MG63 (cell line): ENCODE data around the gene PAGR1. TPM values are rescaled to one million over a fixed set of nuclear protein-coding genes. Genes with fewer than 3 reads are reported as not detected.

Experiments used
- DNase-seq: peaks from one replicate; pipeline ENCODE4 v3.0.0-alpha.2; 2020
- H3K27me3 ChIP-seq: fragments of 250-450 bp; sonication (Bioruptor Pico); 2 replicates; pipeline ENCODE4 v1.5.1; 2020; ENCODE audit warnings: mild to moderate bottlenecking, moderate library complexity
- H3K36me3 ChIP-seq: fragments of 250-450 bp; sonication (Bioruptor Pico); 2 replicates; pipeline ENCODE4 v1.5.1; 2020; ENCODE audit warnings: mild to moderate bottlenecking, moderate library complexity
- H3K4me3 ChIP-seq: fragments of 250-450 bp; sonication (Bioruptor Pico); 2 replicates; pipeline ENCODE4 v1.5.1; 2020; ENCODE audit warnings: mild to moderate bottlenecking, moderate library complexity
- H3K9me3 ChIP-seq: fragments of 250-450 bp; sonication (Bioruptor Pico); 2 replicates; pipeline ENCODE4 v1.5.1; 2020; ENCODE audit warnings: mild to moderate bottlenecking, moderate library complexity
- total RNA-seq: library from RNA; depleted of rRNA; stranded (reverse); fragments of >200 nt; shearing (Covaris generic); gene quantifications from 2 replicates; pipeline ENCODE4 v1.2.3, GENCODE V29; 2014; ENCODE audit warnings: low replicate concordance

PAGR1 gene
- total RNA-seq, 1 experiment from 2014 or later = 113 TPM

DNA sequence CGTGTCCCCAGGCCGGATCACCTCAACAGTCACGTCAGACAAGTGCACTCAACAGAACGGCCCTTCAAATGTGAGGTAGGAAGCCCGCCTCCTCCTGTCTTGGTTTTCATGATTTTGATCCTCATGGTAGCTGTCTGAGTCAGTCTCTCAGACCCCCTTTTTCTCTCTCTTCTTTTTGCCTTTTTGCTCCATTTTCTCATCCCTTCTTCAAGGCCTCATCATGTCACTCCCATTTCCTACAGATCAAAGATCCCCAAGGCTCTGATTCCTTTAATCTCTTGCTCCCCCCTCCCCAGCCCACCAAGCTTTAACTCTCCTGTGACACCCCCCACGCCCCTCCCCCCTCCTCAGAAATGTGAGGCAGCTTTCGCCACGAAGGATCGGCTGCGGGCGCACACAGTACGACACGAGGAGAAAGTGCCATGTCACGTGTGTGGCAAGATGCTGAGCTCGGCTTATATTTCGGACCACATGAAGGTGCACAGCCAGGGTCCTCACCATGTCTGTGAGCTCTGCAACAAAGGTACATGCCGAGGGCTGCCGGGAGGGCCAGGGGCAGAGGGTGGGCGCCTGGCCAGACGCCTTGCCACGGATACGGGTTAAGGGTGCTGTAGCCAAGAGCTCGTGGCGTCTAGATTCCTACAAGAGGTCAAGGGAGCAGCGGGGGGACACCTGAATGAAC is 7.6 kb upstream of the PAGR1 start:
- H3K36me3 ChIP-seq = peaks cover 43% of the 10 kb centered on the region
- DNase-seq = no peak

DNA sequence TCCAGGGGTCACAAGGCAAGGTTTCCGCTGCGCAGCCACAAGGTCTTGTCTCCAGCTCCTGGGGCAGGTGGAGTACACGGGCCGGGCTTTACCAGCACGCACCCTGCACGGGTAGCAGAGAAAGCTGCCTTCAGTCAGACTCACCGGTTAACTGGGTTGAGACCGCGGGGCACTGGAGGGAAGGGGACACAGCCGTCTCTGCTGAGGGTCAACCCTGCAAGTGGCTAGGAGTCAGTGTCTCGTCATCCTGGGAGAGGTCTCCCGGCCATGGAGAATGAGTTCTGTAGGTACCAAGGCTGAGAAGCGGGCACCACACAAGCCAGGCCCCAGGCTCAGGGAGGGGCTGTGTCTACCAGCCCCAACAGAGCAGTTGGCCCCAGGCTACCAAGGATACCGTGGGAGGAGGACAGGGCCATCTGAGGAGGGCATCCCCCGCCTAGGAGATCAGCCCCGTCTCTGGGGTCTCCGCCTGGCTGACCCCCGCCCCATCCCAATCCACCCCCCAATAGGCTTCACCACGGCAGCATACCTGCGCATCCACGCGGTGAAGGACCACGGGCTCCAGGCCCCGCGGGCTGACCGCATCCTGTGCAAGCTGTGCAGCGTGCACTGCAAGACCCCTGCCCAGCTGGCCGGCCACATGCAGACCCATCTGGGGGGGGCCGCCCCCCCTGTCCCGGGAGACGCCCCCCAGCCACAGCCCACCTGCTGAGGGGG is 6.8 kb upstream of the PAGR1 start:
- Histone ChIP-seq H3K27me3 (no peaks in the 10 kb centered on the region), H3K36me3 (peaks cover 39% of the 10 kb centered on the region), H3K9me3 (no peaks in the 10 kb centered on the region), H3K4me3 (peak overlapping the region; percentile 72)
- DNase-seq = no peak

More for the DNA sequence above, 7.6 kb upstream of the PAGR1 start:
- Histone ChIP-seq H3K4me3 (peak overlapping the region; percentile 72), H3K27me3 (no peaks in the 10 kb centered on the region), H3K9me3 (no peaks in the 10 kb centered on the region)

DNA sequence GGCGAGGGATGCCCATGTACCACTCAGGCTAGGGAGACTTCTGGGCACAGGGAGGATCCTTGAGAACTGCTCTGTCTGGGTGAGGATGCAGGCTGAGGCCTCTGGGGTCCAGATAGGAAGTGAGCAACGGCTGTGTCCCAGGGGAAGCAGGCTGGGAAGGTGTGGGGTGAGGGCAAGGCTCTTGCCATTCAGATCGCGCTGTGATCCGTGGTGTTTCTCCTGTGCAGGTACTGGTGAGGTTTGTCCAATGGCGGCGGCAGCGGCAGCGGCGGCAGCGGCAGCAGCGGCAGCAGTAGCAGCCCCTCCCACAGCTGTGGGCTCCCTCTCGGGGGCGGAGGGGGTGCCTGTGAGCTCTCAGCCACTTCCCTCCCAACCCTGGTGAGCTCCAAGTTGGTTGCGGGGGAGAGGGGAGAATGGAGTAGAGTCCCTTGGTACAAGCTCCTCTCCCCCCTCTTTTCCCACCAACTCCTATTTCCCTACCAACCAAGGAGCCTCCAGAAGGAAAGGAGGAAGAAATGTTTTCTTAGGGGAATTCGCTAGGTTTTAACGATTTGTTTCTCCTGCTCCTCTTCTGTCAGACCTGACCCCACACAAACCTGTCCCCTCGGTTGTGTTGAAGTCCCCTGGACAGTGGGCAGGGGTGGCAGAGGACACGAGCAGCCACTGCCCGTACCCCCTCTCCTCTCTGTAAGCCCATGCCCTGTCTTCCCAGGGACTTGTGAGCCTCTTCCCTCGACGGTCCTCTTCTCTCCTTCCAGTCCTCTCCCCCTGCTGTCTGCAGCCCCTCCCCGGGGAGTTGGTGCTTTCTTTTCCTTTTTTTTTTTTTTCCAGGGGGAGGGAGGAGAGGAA is 5.9 kb upstream of the PAGR1 start:
- DNase-seq = peak; percentile 36
- Histone ChIP-seq H3K4me3 (no peak overlapping the region), H3K36me3 (peaks cover 36% of the 10 kb centered on the region), H3K27me3 (no peaks in the 10 kb centered on the region), H3K9me3 (no peaks in the 10 kb centered on the region)

DNA sequence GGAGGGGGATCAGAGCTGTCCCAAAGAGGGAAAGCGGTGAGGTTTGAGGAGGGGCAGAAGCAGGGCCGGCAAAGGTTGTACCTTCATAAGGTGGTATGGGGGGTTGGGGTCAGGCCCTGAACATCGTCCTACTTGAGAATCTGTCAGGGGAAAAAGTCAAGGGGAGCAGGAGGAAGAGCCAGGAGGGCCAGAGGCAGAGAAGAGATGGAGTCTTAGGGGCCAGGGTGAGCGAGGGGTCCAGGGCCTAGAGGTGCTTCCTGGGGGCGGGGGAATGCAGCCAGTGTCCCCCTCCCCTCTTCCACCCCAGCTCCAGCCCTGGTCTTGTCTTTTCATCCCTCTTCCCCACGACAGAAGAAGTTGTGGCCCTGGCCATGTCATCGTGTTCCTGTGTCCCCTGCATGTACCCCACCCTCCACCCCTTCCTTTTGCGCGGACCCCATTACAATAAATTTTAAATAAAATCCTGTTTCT is 5.2 kb upstream of the PAGR1 start:
- Histone ChIP-seq H3K4me3 (no peak overlapping the region; the same call in 1 of the 2 replicates), H3K27me3 (no peaks in the 10 kb centered on the region), H3K36me3 (peaks cover 35% of the 10 kb centered on the region), H3K9me3 (no peaks in the 10 kb centered on the region)
- DNase-seq = no peak

DNA sequence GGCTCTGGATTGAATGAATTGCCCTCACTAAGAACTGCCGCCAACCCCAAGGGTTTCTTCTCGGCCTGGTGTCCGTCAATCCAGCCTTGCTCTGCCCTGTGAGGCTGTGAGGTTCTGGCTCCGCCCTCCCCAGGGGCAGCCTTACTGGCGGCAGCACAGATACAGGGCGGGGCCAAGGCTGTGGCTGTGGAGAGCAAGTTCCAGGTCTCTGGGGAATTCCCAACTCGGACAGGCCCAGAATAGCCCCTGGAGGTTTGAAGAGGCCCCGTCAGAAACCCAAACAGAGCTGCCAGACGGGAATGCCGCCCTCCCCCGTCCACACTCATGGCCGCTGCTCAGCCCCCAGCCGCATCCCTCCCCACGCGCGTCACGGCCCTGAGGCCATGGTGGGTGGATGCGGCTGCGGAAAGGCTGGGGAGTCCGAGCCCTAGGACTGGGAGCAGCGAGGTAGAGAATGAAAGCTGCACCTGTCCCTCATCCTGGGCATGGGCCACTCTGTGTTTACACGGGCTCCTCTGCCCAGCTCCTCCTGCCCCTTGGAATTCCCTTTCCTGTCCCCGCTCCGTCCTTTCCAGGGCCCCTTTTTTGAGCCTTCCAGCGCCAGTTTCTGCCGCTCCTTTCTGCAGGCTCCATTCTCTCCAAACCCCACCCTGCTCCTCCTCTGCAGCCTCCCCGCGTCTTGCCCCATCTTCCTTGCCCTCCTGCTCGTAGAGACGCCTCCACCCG is 4.6 kb upstream of the PAGR1 start:
- DNase-seq = peak; percentile 99
- Histone ChIP-seq H3K9me3 (no peaks in the 10 kb centered on the region), H3K36me3 (peaks cover 35% of the 10 kb centered on the region), H3K4me3 (peak overlapping the region; percentile 53), H3K27me3 (no peaks in the 10 kb centered on the region)

DNA sequence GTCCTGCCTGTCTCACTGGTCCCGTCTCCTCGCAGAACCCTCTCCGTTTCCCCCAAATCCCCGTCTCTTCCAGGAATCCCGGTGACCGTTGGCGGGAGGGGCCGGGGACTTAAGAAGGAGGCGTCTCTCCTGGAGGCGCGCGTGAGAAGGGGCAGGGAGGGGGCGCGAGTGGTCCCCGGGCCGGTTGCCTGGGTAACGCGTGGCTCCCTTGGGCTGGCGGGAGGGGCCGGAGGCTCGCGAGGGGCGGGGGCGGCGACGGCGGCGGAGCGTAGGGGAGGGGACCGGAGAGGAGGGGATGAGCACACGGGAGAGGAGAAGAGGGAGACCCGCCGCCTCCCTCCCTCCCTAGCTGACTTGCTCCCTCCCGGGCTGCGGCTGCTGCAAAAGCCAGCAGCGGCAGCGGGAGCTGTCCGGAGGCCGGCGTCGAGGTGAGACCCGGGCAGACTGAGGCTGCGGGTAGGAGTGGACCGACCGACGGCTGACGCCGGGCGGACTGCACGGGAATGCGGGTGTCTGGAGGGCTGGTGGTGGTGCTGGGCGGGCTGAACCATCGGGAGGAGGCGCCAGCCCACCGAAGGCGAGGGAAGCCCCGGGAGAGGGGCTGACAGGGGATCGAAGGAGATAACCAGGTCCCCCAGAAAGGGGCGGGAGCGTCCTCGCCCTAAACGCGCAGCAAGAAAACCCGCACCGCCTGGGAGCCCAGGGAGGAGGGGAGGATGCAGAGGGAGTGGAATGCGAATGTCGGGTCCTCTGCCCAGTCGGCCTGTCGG is 3.9 kb upstream of the PAGR1 start, which contains the start of gene PRRT2:
Gene PRRT2, plus strand, starts transcription at position 298 of the 770 bp plus-strand sequence. CDS start 862 bp downstream, outside the sequence.
- peaks cover 35% of the 10 kb centered on the region for H3K36me3 ChIP-seq
- H3K27me3 ChIP-seq = no peaks in the 10 kb centered on the region
- H3K4me3 ChIP-seq = peak within 1 kb of the TSS; percentile 53
- no peaks in the 10 kb centered on the region for H3K9me3 ChIP-seq
- peak; percentile 74 for DNase-seq

DNA sequence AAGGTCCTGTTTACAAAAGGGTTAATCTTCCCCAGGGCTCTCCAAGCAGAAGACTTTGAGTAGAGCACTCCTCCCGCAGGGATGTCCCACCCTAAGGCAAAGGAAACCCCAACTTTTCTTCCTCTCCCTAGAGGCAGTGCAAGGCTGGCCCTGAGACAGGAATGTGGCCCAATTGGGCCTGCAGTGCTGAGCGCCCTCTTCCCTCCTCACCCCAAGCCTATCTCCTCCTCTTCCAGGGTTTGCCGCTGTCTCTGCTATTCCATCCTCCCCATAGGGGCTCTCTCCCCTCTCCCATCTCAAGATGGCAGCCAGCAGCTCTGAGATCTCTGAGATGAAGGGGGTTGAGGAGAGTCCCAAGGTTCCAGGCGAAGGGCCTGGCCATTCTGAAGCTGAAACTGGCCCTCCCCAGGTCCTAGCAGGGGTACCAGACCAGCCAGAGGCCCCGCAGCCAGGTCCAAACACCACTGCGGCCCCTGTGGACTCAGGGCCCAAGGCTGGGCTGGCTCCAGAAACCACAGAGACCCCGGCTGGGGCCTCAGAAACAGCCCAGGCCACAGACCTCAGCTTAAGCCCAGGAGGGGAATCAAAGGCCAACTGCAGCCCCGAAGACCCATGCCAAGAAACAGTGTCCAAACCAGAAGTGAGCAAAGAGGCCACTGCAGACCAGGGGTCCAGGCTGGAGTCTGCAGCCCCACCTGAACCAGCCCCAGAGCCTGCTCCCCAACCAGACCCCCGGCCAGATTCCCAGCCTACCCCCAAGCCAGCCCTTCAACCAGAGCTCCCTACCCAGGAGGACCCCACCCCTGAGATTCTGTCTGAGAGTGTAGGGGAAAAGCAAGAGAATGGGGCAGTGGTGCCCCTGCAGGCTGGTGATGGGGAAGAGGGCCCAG is 3.0 kb upstream of the PAGR1 start:
- no peaks in the 10 kb centered on the region for H3K9me3 ChIP-seq
- peak overlapping the region; percentile 53 for H3K4me3 ChIP-seq
- H3K27me3 ChIP-seq = no peaks in the 10 kb centered on the region
- DNase-seq = no peak
- H3K36me3 ChIP-seq = peaks cover 32% of the 10 kb centered on the region

DNA sequence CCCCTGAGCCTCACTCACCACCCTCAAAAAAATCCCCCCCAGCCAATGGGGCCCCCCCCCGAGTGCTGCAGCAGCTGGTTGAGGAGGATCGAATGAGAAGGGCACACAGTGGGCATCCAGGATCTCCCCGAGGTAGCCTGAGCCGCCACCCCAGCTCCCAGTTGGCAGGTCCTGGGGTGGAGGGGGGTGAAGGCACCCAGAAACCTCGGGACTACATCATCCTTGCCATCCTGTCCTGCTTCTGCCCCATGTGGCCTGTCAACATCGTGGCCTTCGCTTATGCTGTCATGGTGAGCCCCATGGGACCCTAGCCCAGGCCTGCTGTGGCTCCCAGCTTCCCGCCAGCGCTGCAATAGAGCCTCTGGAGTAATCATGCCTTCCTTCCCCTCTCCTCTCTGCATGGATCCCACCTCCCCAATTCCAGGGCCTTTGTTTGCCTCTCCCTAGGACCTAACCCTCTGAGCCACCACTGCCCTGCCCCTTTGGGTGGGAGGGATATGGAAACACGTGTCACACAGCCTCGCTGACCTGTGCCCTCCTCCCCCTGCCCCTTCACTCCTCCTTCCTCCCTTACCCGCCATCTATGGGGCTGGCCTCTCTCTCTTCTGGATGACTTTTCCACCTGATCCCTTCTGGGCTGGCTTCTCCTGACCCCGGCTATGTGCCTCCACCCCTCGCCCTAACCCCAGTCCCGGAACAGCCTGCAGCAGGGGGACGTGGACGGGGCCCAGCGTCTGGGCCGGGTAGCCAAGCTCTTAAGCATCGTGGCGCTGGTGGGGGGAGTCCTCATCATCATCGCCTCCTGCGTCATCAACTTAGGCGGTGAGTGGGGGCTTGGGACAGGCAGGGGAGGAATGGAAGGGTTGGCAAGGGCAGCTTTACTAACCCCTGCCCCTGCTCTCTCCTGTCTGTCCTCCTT is 2.0 kb upstream of the PAGR1 start:
- H3K27me3 ChIP-seq = no peaks in the 10 kb centered on the region
- no peak overlapping the region for H3K4me3 ChIP-seq
- DNase-seq = no peak
- H3K36me3 ChIP-seq = peaks cover 32% of the 10 kb centered on the region
- H3K9me3 ChIP-seq = no peaks in the 10 kb centered on the region

DNA sequence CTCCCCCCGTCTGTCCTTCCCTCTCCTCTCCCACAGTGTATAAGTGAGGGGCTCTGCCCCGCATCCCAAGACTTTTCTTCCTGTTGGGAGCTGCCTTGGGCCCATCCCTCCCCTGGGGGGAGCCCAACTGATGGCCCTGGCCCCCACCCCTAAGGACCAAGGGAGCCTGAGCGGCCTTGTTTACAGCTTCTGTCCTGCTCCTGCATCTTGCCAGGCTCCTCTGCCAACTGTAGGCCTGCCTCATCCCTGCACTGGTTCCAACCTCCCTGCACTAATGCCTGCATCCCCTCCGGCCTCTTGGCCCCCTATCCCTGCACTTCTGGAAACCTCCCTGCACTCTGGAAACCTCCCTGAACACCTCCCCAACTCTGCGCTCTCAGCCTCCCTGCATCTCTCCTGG is 1.4 kb upstream of the PAGR1 start:
- Histone ChIP-seq H3K4me3 (no peak overlapping the region), H3K9me3 (no peaks in the 10 kb centered on the region), H3K36me3 (peaks cover 33% of the 10 kb centered on the region), H3K27me3 (no peaks in the 10 kb centered on the region)
- no peak for DNase-seq

DNA sequence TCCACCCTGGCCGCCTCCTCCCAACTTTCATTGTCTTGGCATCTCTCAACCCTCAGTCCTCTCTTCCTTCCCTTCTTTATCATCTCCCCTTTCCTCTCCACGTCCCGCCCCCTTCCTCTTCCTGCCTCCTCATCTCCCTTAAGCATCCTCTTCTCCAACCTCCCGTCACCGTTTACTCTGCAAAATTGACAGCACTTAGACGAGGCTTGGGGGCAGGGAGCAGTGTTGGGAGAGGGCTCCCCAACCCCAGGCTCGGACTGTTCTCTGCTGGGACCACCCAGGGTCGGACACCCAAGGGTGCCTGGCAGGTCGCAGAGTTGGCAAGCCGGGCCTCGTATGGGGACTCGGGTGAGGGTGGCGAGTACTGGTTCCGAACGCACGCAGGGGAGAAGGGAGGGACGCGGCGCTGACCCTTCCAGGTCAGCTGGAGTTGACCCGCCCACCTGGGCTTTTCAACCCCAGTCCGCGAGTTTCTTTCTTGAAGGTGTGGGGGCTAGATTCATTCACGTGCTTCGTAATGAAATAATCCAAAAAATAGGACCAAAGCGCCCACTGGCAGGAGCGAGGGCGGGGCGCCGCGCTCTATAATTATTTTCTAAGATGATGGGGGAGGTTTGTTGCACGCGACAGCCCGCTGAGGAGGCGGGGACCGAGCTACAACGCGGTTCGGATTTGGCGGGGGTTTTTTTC is 775 bp upstream of the PAGR1 start:
- Histone ChIP-seq H3K4me3 (peak overlapping the region; percentile 83), H3K36me3 (peaks cover 33% of the 10 kb centered on the region), H3K27me3 (no peaks in the 10 kb centered on the region), H3K9me3 (no peaks in the 10 kb centered on the region)
- DNase-seq = peak; percentile 52

DNA sequence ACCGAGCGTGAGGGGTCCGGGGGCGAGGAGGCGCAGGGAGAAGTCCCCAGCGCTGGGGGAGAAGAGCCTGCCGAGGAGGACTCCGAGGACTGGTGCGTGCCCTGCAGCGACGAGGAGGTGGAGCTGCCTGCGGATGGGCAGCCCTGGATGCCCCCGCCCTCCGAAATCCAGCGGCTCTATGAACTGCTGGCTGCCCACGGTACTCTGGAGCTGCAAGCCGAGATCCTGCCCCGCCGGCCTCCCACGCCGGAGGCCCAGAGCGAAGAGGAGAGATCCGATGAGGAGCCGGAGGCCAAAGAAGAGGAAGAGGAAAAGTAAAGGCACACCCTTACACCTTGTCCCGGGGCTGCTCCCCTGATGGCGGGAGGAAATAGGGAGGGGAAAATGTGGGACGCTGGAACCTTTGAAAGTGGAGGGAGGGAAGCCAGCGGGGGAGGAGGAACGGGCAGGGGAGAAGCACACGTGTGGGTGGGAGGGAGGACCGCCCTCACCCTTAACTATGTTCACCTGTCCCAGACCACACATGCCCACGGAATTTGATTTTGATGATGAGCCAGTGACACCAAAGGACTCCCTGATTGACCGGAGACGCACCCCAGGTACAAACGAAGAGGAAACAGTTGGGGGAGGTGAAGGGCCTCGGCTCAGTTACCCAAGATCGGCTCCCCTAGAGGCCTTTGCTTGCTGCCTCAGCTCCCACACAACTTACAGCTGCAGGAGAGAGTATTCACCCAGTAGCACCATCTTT is 916 bp downstream of the PAGR1 start:
- Histone ChIP-seq H3K4me3 (peak overlapping the region; percentile 83), H3K27me3 (no peaks in the 10 kb centered on the region), H3K36me3 (peaks cover 41% of the 10 kb centered on the region), H3K9me3 (no peaks in the 10 kb centered on the region)
- peak; percentile 81 for DNase-seq

DNA sequence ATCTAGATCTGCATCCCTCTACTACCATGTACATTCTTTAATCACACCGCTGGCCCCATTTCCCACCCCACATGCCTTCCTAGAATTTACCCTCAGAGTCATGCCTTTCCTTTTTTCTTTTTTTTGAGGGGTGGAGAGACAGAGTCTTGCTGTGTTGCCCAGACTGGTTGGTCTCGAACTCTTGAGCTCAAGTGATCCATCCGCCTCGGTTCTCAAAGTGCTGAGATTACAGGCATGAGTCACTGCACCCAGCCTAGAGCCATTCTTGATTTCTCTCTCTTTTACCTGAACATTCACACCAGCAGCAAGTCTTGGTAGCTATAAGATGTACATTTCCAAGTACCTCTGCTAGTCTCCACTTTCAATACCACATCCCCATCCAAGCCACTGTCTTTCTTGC is 2.1 kb downstream of the PAGR1 start:
- H3K27me3 ChIP-seq = no peaks in the 10 kb centered on the region
- H3K36me3 ChIP-seq = peaks cover 48% of the 10 kb centered on the region
- H3K4me3 ChIP-seq = peak overlapping the region; percentile 83
- no peaks in the 10 kb centered on the region for H3K9me3 ChIP-seq
- no peak for DNase-seq

DNA sequence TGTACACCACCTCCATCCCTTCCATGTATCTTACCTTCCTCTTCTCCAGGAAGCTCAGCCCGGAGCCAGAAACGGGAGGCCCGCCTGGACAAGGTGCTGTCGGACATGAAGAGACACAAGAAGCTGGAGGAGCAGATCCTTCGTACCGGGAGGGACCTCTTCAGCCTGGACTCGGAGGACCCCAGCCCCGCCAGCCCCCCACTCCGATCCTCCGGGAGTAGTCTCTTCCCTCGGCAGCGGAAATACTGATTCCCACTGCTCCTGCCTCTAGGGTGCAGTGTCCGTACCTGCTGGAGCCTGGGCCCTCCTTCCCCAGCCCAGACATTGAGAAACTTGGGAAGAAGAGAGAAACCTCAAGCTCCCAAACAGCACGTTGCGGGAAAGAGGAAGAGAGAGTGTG is 3.6 kb downstream of the PAGR1 start:
- Histone ChIP-seq H3K4me3 (peak overlapping the region; percentile 68), H3K27me3 (no peaks in the 10 kb centered on the region), H3K9me3 (no peaks in the 10 kb centered on the region), H3K36me3 (peaks cover 50% of the 10 kb centered on the region)
- DNase-seq = no peak
